K562 (cell line): ENCODE results near the gene ACSM6. TPM values are rescaled to one million over a fixed set of nuclear protein-coding genes. Genes with fewer than 3 reads are reported as not detected.

Source experiments
- ATAC-seq: fragments of 200-7000 bp; cut with Tn5 transposase; 3 replicates; pipeline ENCODE4 v1.9.1; 2020; ENCODE audit warnings: moderate library complexity
- BruUV-seq: library from RNA; stranded (reverse); fragments of 400-500 nt; replicated peaks from 2 replicates; lab custom pipeline; 2021; lab: Mats Ljungman, UMichigan
- CTCF ChIA-PET: fragments of 300-600 bp; formaldehyde crosslinking; extraction: SDS; loops from one replicate; lab custom pipeline; 2021; ENCODE audit warnings: low intra/inter-chr PET ratio; lab: Yijun Ruan, JAX
- POLR2A ChIA-PET: fragments of 300-600, 350-650 bp; sonication (Branson Sonifier 250); formaldehyde crosslinking; extraction: SDS; loops from one replicate; lab custom pipeline; 2021; ENCODE audit warnings: antibody characterized with exemption, inconsistent platforms; lab: Yijun Ruan, JAX
- DNase-seq, 4 experiments: peaks; one replicate each; pipeline versions ENCODE4 v3.0.0 to v3.0.0-alpha.2; 2011 to 2018; ENCODE audit warnings: low spot score in 3 of 4, mixed read lengths in 3 of 4; ENCODE audit errors: extremely low read depth in 1 of 4
- FAIRE-seq: peaks from 2 replicates; lab custom pipeline; 2011; peaks lifted over from hg19 to GRCh38; lab: Jason Lieb, UNC
- H2AFZ ChIP-seq: 2 replicates; pipeline ENCODE4 v1.6.0; 2011; ENCODE audit warnings: low read depth, low read length, control low read depth, inconsistent platforms
- H3K27ac ChIP-seq: fragments of 200-600 bp; 3 replicates; pipeline ENCODE4 v1.8.0; 2011; ENCODE audit warnings: low read depth, mild to moderate bottlenecking, control low read depth, inconsistent platforms, low read length, moderate library complexity, mixed read lengths; ENCODE audit errors: extremely low read depth
- H3K27me3 ChIP-seq, 2 experiments: fragments of 300-600 bp in 1 of 2; 2 replicates in 1 of 2; 3 replicates in 1 of 2; pipeline versions ENCODE4 v1.6.0 to v1.8.0; 2011; ENCODE audit warnings: inconsistent platforms in 2 of 2, low read length in 2 of 2, mild to moderate bottlenecking in 1 of 2, mixed read lengths in 1 of 2, moderate library complexity in 1 of 2; ENCODE audit not compliant: control insufficient read depth in 2 of 2, insufficient read depth in 2 of 2
- H3K36me3 ChIP-seq: fragments of 300-600 bp; 3 replicates; pipeline ENCODE4 v1.8.0; 2011; ENCODE audit warnings: mild to moderate bottlenecking, low read length, inconsistent platforms; ENCODE audit not compliant: control insufficient read depth, insufficient read depth
- H3K4me1 ChIP-seq, 2 experiments: fragments of 200-600 bp in 1 of 2; replicated peaks in 1 of 2; 2 replicates in 1 of 2; 3 replicates in 1 of 2; pipeline versions ENCODE4 v1.5.1 to v1.8.0; 2011; ENCODE audit warnings: inconsistent platforms in 2 of 2, low read length in 2 of 2, mild to moderate bottlenecking in 1 of 2, mixed read lengths in 1 of 2, moderate library complexity in 1 of 2; ENCODE audit not compliant: control insufficient read depth in 2 of 2, insufficient read depth in 2 of 2
- H3K4me2 ChIP-seq: 2 replicates; pipeline ENCODE4 v1.6.1; 2011; ENCODE audit warnings: low read length, control low read depth, inconsistent platforms, mixed read lengths; ENCODE audit not compliant: insufficient read depth
- H3K4me3 ChIP-seq: fragments of 200-600 bp; sonication (generic), shearing (Covaris generic); 2 replicates; pipeline ENCODE4 v1.5.1; 2016; ENCODE audit warnings: control low read depth, inconsistent platforms
- H3K79me2 ChIP-seq: fragments of 200-600 bp; 3 replicates; pipeline ENCODE4 v1.8.0; 2011; ENCODE audit warnings: low read length, inconsistent platforms; ENCODE audit not compliant: control insufficient read depth, insufficient read depth
- H3K9ac ChIP-seq, 2 experiments: 2 replicates each; pipeline versions ENCODE4 v1.6.0 to v1.6.1; 2011; ENCODE audit warnings: low read depth in 2 of 2, low read length in 2 of 2, control low read depth in 1 of 2, inconsistent platforms in 1 of 2, mild to moderate bottlenecking in 1 of 2, mixed read lengths in 1 of 2; ENCODE audit not compliant: insufficient read depth in 1 of 2
- H3K9me1 ChIP-seq: one replicate; pipeline ENCODE4 v1.6.0; 2011; ENCODE audit warnings: inconsistent platforms, mild to moderate bottlenecking, low read length, moderate library complexity; ENCODE audit not compliant: control insufficient read depth, insufficient read depth
- H3K9me3 ChIP-seq: replicated peaks from 2 replicates; pipeline ENCODE4 v1.5.1; 2011; ENCODE audit warnings: low read depth, low read length, inconsistent platforms; ENCODE audit not compliant: control insufficient read depth, insufficient read depth
- H4K20me1 ChIP-seq: replicated peaks from 2 replicates; pipeline ENCODE4 v1.6.1; 2011; ENCODE audit warnings: low read length, inconsistent platforms, mixed read lengths; ENCODE audit not compliant: control insufficient read depth, insufficient read depth
- CC2D1A ChIP-seq: fragments of 450-650 bp; IDR thresholded peaks from 2 replicates; pipeline ENCODE4 v1.6.1; 2017; ENCODE audit warnings: mild to moderate bottlenecking
- CTCFL ChIP-seq: IDR thresholded peaks from 2 replicates; pipeline ENCODE4 v1.6.1; 2011; ENCODE audit warnings: borderline replicate concordance, low read depth, mild to moderate bottlenecking, moderate library complexity, low read length; ENCODE audit not compliant: insufficient read depth, poor library complexity, severe bottlenecking
- EHMT2 ChIP-seq: fragments of 450-650 bp; IDR thresholded peaks from 2 replicates; pipeline ENCODE4 v1.6.1; 2018; ENCODE audit warnings: antibody characterized with exemption
- REST ChIP-seq, 2 experiments: fragments of 450-650 bp; formaldehyde crosslinking in 1 of 2; IDR thresholded peaks; 2 replicates each; pipeline versions ENCODE4 v1.4.0 to v1.6.1; 2014 to 2020; ENCODE audit warnings: mild to moderate bottlenecking in 2 of 2, borderline replicate concordance in 1 of 2, low read depth in 1 of 2
- SMC3 ChIP-seq: conservative IDR thresholded peaks from 2 replicates; pipeline ENCODE4 v1.6.1; 2011; ENCODE audit warnings: low read depth, low read length, improper control_type of control experiment; ENCODE audit not compliant: insufficient read depth
- STAG1 ChIP-seq: sonication (generic); formaldehyde crosslinking; IDR thresholded peaks from 2 replicates; pipeline ENCODE4 v1.5.0; 2020; ENCODE audit warnings: missing genetic modification reagents, borderline replicate concordance
- WGBS: fragments of 100-300 bp; shearing (Covaris generic); methylation state at CpG from one replicate; pipeline ENCODE4 v1.1.6; 2016; ENCODE audit warnings: low coverage, mixed read lengths; ENCODE audit not compliant: insufficient coverage; ENCODE audit errors: missing lambda C conversion rate; 5-methylcytosine and 5-hydroxymethylcytosine counted together
- in situ Hi-C: fragments of 300-500 bp; cut with MboI; formaldehyde crosslinking; loops from 4 replicates; pipeline ENCODE4 v1.15.0; 2018; ENCODE audit warnings: inconsistent platforms, mixed read lengths
- intact Hi-C: fragments of 100-400 bp; cut with micrococcal nuclease; formaldehyde crosslinking; loops from 2 replicates; pipeline ENCODE4 v1.14.2; 2022
- polyA plus RNA-seq, 8 experiments: library from polyadenylated mRNA; depleted of rRNA in 4 of 8; stranded (reverse) in 5 of 8; unstranded in 3 of 8; fragments of >200 nt; fragmentation: Nextera tagmentation in 2 of 8; fragmentation: Illumina TruSeq in 1 of 8; extraction: Ambion mirVana in 2 of 8; extraction: Trizol in 1 of 8; gene quantifications; 2 replicates each; pipeline versions ENCODE4 v1.2.1 to v1.2.3, GENCODE V29; 2011 to 2014; ENCODE audit warnings: inconsistent platforms in 1 of 8, missing spikeins in 1 of 8
- total RNA-seq, 7 experiments: library from RNA; depleted of rRNA in 6 of 7; stranded (reverse); fragments of >200 nt in 6 of 7; fragmentation: Illumina TruSeq in 2 of 7; extraction: Trizol in 2 of 7; gene quantifications; 2 replicates each; pipeline versions ENCODE4 v1.2.1 to v1.2.3, GENCODE V29; 2011 to 2021; ENCODE audit warnings: low replicate concordance in 1 of 7
- TF ChIP-seq, protein P1 (sequence below): fragments of 450-650 bp; formaldehyde crosslinking; IDR thresholded peaks from 2 replicates; pipeline ENCODE4 v1.4.0; 2020; ENCODE audit warnings: mild to moderate bottlenecking, moderate library complexity

ACSM6 gene
- total and polyA plus RNA-seq, 9 of the 15 experiments (the other 6 are each of a cell fraction or from before 2014, with no cell fraction given) = not detected

- Histone ChIP-seq H3K4me3 (no peak overlapping the region), H3K9me3 (no peaks in the 10 kb centered on the region), H3K9me1 (no peaks in the 10 kb centered on the region), H3K27ac (no peak overlapping the region), H3K4me2 (no peak overlapping the region), H3K79me2 (no peaks in the 10 kb centered on the region), H4K20me1 (no peaks in the 10 kb centered on the region; the same call in 1 of the 2 replicates), H3K4me1 (0 out of 5 replicates have a peak, but pooled peaks cover 0 to 3% of the 10 kb centered on the region in 2 experiments), H3K36me3 (peaks cover 65% of the 10 kb centered on the region), H3K27me3 (no peaks in the 10 kb centered on the region), H3K9ac (no peak overlapping the region), H2AFZ (no peak overlapping the region)
- CTCF ChIA-PET = interaction anchor here (0.6 to 4.6 kb wide), 5 partner anchors 45 to 777 kb away, joined by 3 to 56 read pairs (median 3); no protein-coding TSS in a partner anchor
- WGBS = no CpG with 5 or more reads among the region's 1 CpG
- BruUV-seq = no TSS peak
- ATAC-seq = peak; percentile 86
- POLR2A ChIA-PET = interaction anchor here (1.0 to 1.7 kb wide), 2 partner anchors 32 to 119 kb away, joined by 4 read pairs; no protein-coding TSS in a partner anchor
- peak; percentile 59 to 81 (median 62) for DNase-seq
- in situ Hi-C loops (loop anchor here (10.0 kb wide), 1 partner anchor 368 kb away; no protein-coding TSS in a partner anchor), intact Hi-C loops (loop anchor here (1.0 to 5.0 kb wide), 2 partner anchors 41 to 117 kb away; no protein-coding TSS in a partner anchor)
- FAIRE-seq = peak; percentile 23
- peak; percentile 23; the same call in 1 of the 2 replicates for TF ChIP-seq STAG1
- TF ChIP-seq SMC3 = peak; percentile 64
- peak; percentile 27 for TF ChIP-seq CTCFL
- TF ChIP-seq, protein P1, sequence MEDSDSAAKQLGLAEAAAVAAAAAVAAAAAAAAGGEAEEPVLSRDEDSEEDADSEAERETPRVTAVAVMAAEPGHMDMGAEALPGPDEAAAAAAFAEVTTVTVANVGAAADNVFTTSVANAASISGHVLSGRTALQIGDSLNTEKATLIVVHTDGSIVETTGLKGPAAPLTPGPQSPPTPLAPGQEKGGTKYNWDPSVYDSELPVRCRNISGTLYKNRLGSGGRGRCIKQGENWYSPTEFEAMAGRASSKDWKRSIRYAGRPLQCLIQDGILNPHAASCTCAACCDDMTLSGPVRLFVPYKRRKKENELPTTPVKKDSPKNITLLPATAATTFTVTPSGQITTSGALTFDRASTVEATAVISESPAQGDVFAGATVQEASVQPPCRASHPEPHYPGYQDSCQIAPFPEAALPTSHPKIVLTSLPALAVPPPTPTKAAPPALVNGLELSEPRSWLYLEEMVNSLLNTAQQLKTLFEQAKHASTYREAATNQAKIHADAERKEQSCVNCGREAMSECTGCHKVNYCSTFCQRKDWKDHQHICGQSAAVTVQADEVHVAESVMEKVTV (CRISPR knock-in tag) = peak; percentile 82
- TF ChIP-seq EHMT2 = no peak
- no peak for TF ChIP-seq CC2D1A
- peak; percentile 81 for TF ChIP-seq REST (IDR thresholded peaks at IDR 0.05; ENCODE audit: borderline replicate concordance)
- no peak for TF ChIP-seq REST (CRISPR knock-in tag; IDR thresholded peaks at IDR 0.05; ENCODE audit: low read depth)
Observed at GRCh38 chr10:95246582-95247051, 52.6 kb downstream of the ACSM6 start.
